Measurements from ENCODE around the gene ENPP1.
A peak's percentile ranks its signal among the peaks of the same experiment; 100 is the strongest.

ENPP1 gene

DNA sequence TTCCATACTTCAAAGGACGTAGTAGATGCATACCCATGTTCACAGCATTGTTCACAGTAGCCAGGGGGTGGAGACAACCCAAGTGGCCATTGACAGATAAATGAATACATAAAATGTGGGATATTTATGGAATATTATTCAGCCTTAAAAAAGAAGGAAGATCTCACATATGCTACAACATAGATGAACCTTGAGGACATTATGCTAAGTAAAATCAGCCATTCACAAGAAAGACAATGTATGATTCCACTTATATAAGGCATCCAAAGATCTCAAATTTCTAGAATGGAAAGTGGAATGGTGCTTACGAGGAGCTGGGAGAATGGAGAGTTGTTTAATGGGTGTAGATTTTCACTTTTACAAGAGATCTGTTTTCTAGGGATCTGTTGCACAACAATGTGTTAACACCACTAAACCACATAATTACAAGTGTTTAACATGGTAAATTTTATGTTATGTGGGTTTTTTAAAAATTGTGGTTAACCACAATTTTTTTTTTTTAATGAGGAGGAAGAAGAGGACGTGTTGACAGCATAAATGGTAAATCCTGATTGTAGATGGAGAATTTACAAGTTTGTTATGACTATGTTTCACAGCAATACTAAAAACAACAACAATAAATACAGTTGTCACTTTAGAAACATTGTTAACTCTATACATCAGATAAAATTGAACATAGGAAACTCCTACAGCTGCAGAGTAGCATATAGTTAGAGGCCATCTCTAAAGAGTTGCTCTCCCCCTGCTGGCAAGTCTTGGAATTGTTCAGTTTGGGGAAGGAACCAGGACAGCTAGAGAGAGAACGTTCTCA is 101.8 kb downstream of the ENPP1 start:
- Histone ChIP-seq H3K36me3 (no peaks in the 10 kb centered on the region), H3K27me3 (peaks cover 3% of the 10 kb centered on the region; the same call in 1 of the 2 replicates), H3K4me1 (no peaks in the 10 kb centered on the region), H3K9me3 (no peaks in the 10 kb centered on the region), H3K4me3 (ENCODE audit: low read depth, low read length) (no peak overlapping the region)
- TF ChIP-seq, protein P1, sequence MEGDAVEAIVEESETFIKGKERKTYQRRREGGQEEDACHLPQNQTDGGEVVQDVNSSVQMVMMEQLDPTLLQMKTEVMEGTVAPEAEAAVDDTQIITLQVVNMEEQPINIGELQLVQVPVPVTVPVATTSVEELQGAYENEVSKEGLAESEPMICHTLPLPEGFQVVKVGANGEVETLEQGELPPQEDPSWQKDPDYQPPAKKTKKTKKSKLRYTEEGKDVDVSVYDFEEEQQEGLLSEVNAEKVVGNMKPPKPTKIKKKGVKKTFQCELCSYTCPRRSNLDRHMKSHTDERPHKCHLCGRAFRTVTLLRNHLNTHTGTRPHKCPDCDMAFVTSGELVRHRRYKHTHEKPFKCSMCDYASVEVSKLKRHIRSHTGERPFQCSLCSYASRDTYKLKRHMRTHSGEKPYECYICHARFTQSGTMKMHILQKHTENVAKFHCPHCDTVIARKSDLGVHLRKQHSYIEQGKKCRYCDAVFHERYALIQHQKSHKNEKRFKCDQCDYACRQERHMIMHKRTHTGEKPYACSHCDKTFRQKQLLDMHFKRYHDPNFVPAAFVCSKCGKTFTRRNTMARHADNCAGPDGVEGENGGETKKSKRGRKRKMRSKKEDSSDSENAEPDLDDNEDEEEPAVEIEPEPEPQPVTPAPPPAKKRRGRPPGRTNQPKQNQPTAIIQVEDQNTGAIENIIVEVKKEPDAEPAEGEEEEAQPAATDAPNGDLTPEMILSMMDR (IDR thresholded peaks at IDR 0.05; ENCODE audit: low read depth, low read length), result peak; percentile 89
- peak; percentile 73 for DNase-seq

GRCh38 chr6:131910219-131910589 is 102.4 kb downstream of the ENPP1 start:
- no peak for DNase-seq
- no peak overlapping the region for H3K4me3 ChIP-seq (ENCODE audit: low read depth, low read length)
- H3K36me3 ChIP-seq, result no peaks in the 10 kb centered on the region
- no peaks in the 10 kb centered on the region for H3K9me3 ChIP-seq
- H3K4me1 ChIP-seq, result no peaks in the 10 kb centered on the region
- H3K27me3 ChIP-seq, result peaks cover 3% of the 10 kb centered on the region; the same call in 1 of the 2 replicates
- TF ChIP-seq, protein P1 (IDR thresholded peaks at IDR 0.05; ENCODE audit: low read depth, low read length), result no peak

GRCh38 chr6:131910956-131911355 is 103.1 kb downstream of the ENPP1 start:
- TF ChIP-seq, protein P1 (IDR thresholded peaks at IDR 0.05; ENCODE audit: low read depth, low read length), result no peak
- H3K4me1 ChIP-seq, result no peaks in the 10 kb centered on the region
- no peak overlapping the region for H3K4me3 ChIP-seq (ENCODE audit: low read depth, low read length)
- H3K27me3 ChIP-seq, result peaks cover 3% of the 10 kb centered on the region; the same call in 1 of the 2 replicates
- H3K9me3 ChIP-seq, result no peaks in the 10 kb centered on the region
- no peaks in the 10 kb centered on the region for H3K36me3 ChIP-seq
- DNase-seq, result no peak

GRCh38 chr6:131911951-131912350 is 104.1 kb downstream of the ENPP1 start:
- peaks cover 3% of the 10 kb centered on the region; the same call in 1 of the 2 replicates for H3K27me3 ChIP-seq
- TF ChIP-seq, protein P1 (IDR thresholded peaks at IDR 0.05; ENCODE audit: low read depth, low read length), result no peak
- DNase-seq, result no peak
- no peaks in the 10 kb centered on the region for H3K4me1 ChIP-seq
- no peaks in the 10 kb centered on the region for H3K9me3 ChIP-seq
- H3K4me3 ChIP-seq (ENCODE audit: low read depth, low read length), result no peak overlapping the region
- no peaks in the 10 kb centered on the region for H3K36me3 ChIP-seq

DNA sequence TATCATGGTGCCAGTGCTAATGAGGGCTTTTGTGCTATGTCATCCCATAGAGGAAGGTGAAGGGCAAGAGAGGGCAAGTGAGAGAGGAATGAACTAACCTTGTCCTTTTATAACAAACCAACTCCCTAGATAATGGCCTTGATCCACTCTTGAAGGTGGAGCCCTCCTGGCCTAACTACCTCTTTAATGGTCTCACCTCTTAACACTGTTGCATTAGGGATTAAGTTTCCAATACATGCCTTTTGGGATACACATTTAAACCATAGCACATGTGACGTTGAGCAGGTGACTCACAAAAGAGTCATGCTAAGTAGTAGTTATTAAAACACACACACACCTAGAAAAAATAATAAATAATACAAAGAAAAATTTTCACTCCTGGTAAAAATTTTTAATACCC is 106.4 kb downstream of the ENPP1 start:
- H3K36me3 ChIP-seq, result no peaks in the 10 kb centered on the region
- DNase-seq, result no peak

More for the DNA sequence above, 106.4 kb downstream of the ENPP1 start:
- Histone ChIP-seq H3K4me1 (no peaks in the 10 kb centered on the region), H3K9me3 (no peaks in the 10 kb centered on the region), H3K4me3 (ENCODE audit: low read depth, low read length) (no peak overlapping the region), H3K27me3 (peaks cover 3% of the 10 kb centered on the region; the same call in 1 of the 2 replicates)
- TF ChIP-seq, protein P1 (IDR thresholded peaks at IDR 0.05; ENCODE audit: low read depth, low read length), result no peak

All from BE2C (cell line).